Measurements from ENCODE around the gene RNF167. TPM values are rescaled to one million over a fixed set of nuclear protein-coding genes. Genes with fewer than 3 reads are reported as not detected.

The RNF167 gene
- total RNA-seq, 1 experiment from 2014 or later = 135 TPM

- Histone ChIP-seq H4K20me1 (ENCODE audit: insufficient read depth) (no peaks in the 10 kb centered on the region; the same call in 1 of the 2 replicates), H3K4me3 (no peak overlapping the region), H2AFZ (no peak overlapping the region), H3K36me3 (ENCODE audit: low read depth) (peaks cover 11% of the 10 kb centered on the region), H3K27ac (no peak overlapping the region), H3K4me1 (replicated peaks; ENCODE audit: insufficient read depth) (peaks cover 31% of the 10 kb centered on the region), H3K4me2 (no peak overlapping the region), H3K9me2 (ENCODE audit: insufficient read depth) (no peaks in the 10 kb centered on the region), H3F3A (ENCODE audit: insufficient read depth, low read depth) (peaks cover 48% of the 10 kb centered on the region), H3K79me2 (ENCODE audit: low read depth) (peaks cover 38% of the 10 kb centered on the region), H3K9me3 (ENCODE audit: insufficient read depth, low read depth) (no peaks in the 10 kb centered on the region), H3K27me3 (ENCODE audit: insufficient read depth, low read depth) (no peaks in the 10 kb centered on the region)
- ChIA-PET CTCF (no interaction called here), POLR2A (ENCODE audit: unreplicated experiment) (no interaction called here)
- BruUV-seq (replicated peaks) = no TSS peak
- TF ChIP-seq, protein P1, sequence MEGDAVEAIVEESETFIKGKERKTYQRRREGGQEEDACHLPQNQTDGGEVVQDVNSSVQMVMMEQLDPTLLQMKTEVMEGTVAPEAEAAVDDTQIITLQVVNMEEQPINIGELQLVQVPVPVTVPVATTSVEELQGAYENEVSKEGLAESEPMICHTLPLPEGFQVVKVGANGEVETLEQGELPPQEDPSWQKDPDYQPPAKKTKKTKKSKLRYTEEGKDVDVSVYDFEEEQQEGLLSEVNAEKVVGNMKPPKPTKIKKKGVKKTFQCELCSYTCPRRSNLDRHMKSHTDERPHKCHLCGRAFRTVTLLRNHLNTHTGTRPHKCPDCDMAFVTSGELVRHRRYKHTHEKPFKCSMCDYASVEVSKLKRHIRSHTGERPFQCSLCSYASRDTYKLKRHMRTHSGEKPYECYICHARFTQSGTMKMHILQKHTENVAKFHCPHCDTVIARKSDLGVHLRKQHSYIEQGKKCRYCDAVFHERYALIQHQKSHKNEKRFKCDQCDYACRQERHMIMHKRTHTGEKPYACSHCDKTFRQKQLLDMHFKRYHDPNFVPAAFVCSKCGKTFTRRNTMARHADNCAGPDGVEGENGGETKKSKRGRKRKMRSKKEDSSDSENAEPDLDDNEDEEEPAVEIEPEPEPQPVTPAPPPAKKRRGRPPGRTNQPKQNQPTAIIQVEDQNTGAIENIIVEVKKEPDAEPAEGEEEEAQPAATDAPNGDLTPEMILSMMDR (conservative IDR thresholded peaks at IDR 0.05) = no peak
- TF ChIP-seq EZH2 (IDR thresholded peaks at IDR 0.05; ENCODE audit: low read depth) = no peak
- no peak for DNase-seq
- intact Hi-C loops (cut with micrococcal nuclease; ENCODE audit: unreplicated experiment) = no loop called here
Measured at GRCh38 chr17:4937553-4937952, 2.5 kb upstream of the RNF167 start.

- no peak for TF ChIP-seq EZH2 (IDR thresholded peaks at IDR 0.05; ENCODE audit: low read depth)
- TF ChIP-seq, protein P1 (conservative IDR thresholded peaks at IDR 0.05) = no peak
- Histone ChIP-seq H3K4me1 (replicated peaks; ENCODE audit: insufficient read depth) (peaks cover 31% of the 10 kb centered on the region), H3F3A (ENCODE audit: insufficient read depth, low read depth) (peaks cover 53% of the 10 kb centered on the region), H3K4me3 (no peak overlapping the region; the same call in 1 of the 2 replicates), H3K36me3 (ENCODE audit: low read depth) (peaks cover 12% of the 10 kb centered on the region), H2AFZ (no peak overlapping the region), H3K79me2 (ENCODE audit: low read depth) (peaks cover 44% of the 10 kb centered on the region), H3K27me3 (ENCODE audit: insufficient read depth, low read depth) (no peaks in the 10 kb centered on the region), H3K27ac (no peak overlapping the region), H3K4me2 (peak overlapping the region; percentile 100), H3K9me2 (ENCODE audit: insufficient read depth) (no peaks in the 10 kb centered on the region), H4K20me1 (ENCODE audit: insufficient read depth) (no peaks in the 10 kb centered on the region; the same call in 1 of the 2 replicates), H3K9me3 (ENCODE audit: insufficient read depth, low read depth) (no peaks in the 10 kb centered on the region)
- no peak for DNase-seq
- BruUV-seq (replicated peaks) = no TSS peak
- CTCF ChIA-PET = no interaction called here
- intact Hi-C loops (cut with micrococcal nuclease; ENCODE audit: unreplicated experiment) = no loop called here
- POLR2A ChIA-PET (ENCODE audit: unreplicated experiment) = no interaction called here
Measured at GRCh38 chr17:4938069-4938491, 2.0 kb upstream of the RNF167 start.

DNA sequence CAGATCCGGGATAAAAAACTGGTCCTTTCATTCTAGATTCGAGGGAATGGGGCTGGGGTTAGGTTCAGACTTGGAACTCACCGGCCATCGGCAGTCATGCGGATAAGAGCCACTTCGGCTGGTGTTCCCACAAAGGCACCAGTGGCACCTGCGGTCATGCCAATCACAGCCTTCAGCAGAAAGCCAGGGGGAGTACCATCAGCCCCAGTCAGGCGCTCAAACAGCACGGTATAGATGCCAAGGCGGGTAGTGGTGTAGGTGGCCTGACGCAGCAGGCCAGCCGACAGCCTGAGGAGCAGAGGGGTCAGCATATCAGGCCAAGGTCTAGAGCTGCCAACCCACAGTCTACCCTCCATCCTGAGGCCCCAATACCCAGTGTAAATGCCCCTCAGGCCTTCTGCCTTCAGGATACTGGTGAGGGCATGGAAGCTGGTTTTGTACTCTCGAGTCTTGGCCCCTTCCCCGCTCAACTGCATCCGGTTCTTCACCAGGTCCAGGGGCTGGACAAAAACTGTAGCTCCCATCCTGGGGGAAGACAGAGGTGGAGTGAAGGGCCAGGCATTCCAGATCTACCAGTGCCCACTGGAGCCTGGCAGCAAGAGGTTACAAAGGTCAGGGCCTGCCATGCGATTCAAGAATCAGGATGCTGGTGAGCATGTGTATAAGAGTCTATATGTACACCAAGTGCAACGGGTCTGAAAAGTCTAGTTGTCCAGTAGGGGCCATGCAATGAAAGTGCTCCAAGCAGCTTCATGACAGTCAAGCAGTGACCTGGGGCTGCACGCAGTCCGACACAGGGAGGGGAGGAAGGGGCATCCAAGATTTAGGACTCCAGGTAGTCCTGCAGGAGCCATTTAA is 1.2 kb upstream of the RNF167 start:
- Histone ChIP-seq H4K20me1 (ENCODE audit: insufficient read depth) (peaks cover 4% of the 10 kb centered on the region), H2AFZ (peak overlapping the region; percentile 92), H3K36me3 (ENCODE audit: low read depth) (peaks cover 18% of the 10 kb centered on the region), H3K4me3 (peak overlapping the region; percentile 93), H3K27ac (peak overlapping the region; percentile 87), H3K4me1 (replicated peaks; ENCODE audit: insufficient read depth) (peaks cover 30% of the 10 kb centered on the region), H3K9me3 (ENCODE audit: insufficient read depth, low read depth) (no peaks in the 10 kb centered on the region), H3K79me2 (ENCODE audit: low read depth) (peaks cover 52% of the 10 kb centered on the region), H3K27me3 (ENCODE audit: insufficient read depth, low read depth) (no peaks in the 10 kb centered on the region), H3K9me2 (ENCODE audit: insufficient read depth) (no peaks in the 10 kb centered on the region), H3K4me2 (peak overlapping the region; percentile 100), H3F3A (ENCODE audit: insufficient read depth, low read depth) (peaks cover 61% of the 10 kb centered on the region)
- ChIA-PET POLR2A (ENCODE audit: unreplicated experiment) (interaction anchor here (2.3 kb wide), 1 partner anchor 28 kb away, joined by 19 read pairs; the partner anchor contains the start of gene SPAG7), CTCF (interaction anchor here (0.6 to 0.7 kb wide), 2 partner anchors 16 to 156 kb away, joined by 3 to 6 read pairs; no protein-coding TSS in a partner anchor)
- TSS peak; percentile 5 for BruUV-seq (replicated peaks)
- no peak for DNase-seq
- intact Hi-C loops (cut with micrococcal nuclease; ENCODE audit: unreplicated experiment) = loop anchor here (1.0 kb wide), 1 partner anchor 30 kb away; no protein-coding TSS in a partner anchor
- TF ChIP-seq, protein P1 (conservative IDR thresholded peaks at IDR 0.05) = no peak
- TF ChIP-seq EZH2 (IDR thresholded peaks at IDR 0.05; ENCODE audit: low read depth) = no peak
